Endothelial cell of umbilical vein (primary cell): ENCODE data around the gene SEPTIN5. TPM values are rescaled to one million over a fixed set of nuclear protein-coding genes. Genes with fewer than 3 reads are reported as not detected.

Experiments used
- BruUV-seq: library from RNA; stranded (reverse); fragments of 400-500 nt; replicated peaks from 2 replicates; lab custom pipeline; 2021; lab: Mats Ljungman, UMichigan
- CTCF ChIA-PET: fragments of 300-600, 350-600 bp; sonication (Branson Sonifier 250); formaldehyde crosslinking; loops from one replicate; lab custom pipeline; 2021; ENCODE audit warnings: antibody characterized with exemption, inconsistent platforms; lab: Charles Lee
- POLR2A ChIA-PET: fragments of 300-600, 350-600 bp; sonication (Branson Sonifier 250); formaldehyde crosslinking; loops from one replicate; lab custom pipeline; 2021; ENCODE audit warnings: antibody characterized with exemption, inconsistent platforms; lab: Charles Lee
- DNase-seq: peaks from one replicate; pipeline ENCODE4 v3.0.0-alpha.2; 2011; ENCODE audit warnings: low read depth, low spot score
- FAIRE-seq: peaks from 2 replicates; lab custom pipeline; 2011; peaks lifted over from hg19 to GRCh38; lab: Jason Lieb, UNC
- H2AFZ ChIP-seq: 2 replicates; pipeline ENCODE4 v1.6.0; 2012; ENCODE audit warnings: low read depth, low read length, control low read depth, inconsistent platforms
- H3K27ac ChIP-seq: 2 replicates; pipeline ENCODE4 v1.5.1; 2011; ENCODE audit warnings: low read depth, mild to moderate bottlenecking, control low read depth, low read length, moderate library complexity; ENCODE audit not compliant: insufficient read depth
- H3K27me3 ChIP-seq, 2 experiments: 2 replicates each; pipeline versions ENCODE4 v1.6.0 to v1.6.1; 2011; ENCODE audit warnings: low read length in 2 of 2, mixed read lengths in 1 of 2; ENCODE audit not compliant: control insufficient read depth in 2 of 2, insufficient read depth in 2 of 2
- H3K36me3 ChIP-seq, 2 experiments: 2 replicates in 1 of 2; 3 replicates in 1 of 2; pipeline ENCODE4 v1.5.1; 2011; ENCODE audit warnings: low read length in 2 of 2, mild to moderate bottlenecking in 1 of 2, moderate library complexity in 1 of 2; ENCODE audit not compliant: control insufficient read depth in 2 of 2, insufficient read depth in 2 of 2; ENCODE audit errors: extremely low read depth in 1 of 2
- H3K4me1 ChIP-seq: 3 replicates; pipeline ENCODE4 v1.5.1; 2011; ENCODE audit warnings: mild to moderate bottlenecking, low read length; ENCODE audit not compliant: control insufficient read depth, insufficient read depth; ENCODE audit errors: extremely low read depth
- H3K4me2 ChIP-seq: 2 replicates; pipeline ENCODE4 v1.6.1; 2011; ENCODE audit warnings: low read length, control low read depth, mixed read lengths; ENCODE audit not compliant: insufficient read depth
- H3K4me3 ChIP-seq, 3 experiments: fragments of 200-600 bp in 1 of 3; sonication (generic), shearing (Covaris generic) in 1 of 3; replicated peaks in 1 of 3; 2 replicates each; pipeline ENCODE4 v1.5.1; 2011 to 2016; ENCODE audit warnings: control low read depth in 3 of 3, low read length in 3 of 3, mild to moderate bottlenecking in 2 of 3, inconsistent platforms in 1 of 3, low read depth in 1 of 3, moderate library complexity in 1 of 3; ENCODE audit not compliant: insufficient read depth in 1 of 3
- H3K79me2 ChIP-seq: 2 replicates; pipeline ENCODE4 v1.6.0; 2012; ENCODE audit warnings: low read length, inconsistent platforms; ENCODE audit not compliant: control insufficient read depth, insufficient read depth
- H3K9ac ChIP-seq: replicated peaks from 2 replicates; pipeline ENCODE3; 2011; ENCODE audit warnings: low read length, control low read depth; ENCODE audit not compliant: insufficient read depth; ENCODE audit errors: extremely low read depth
- H3K9me1 ChIP-seq: replicated peaks from 3 replicates; pipeline ENCODE4 v1.6.0; 2011; ENCODE audit warnings: mild to moderate bottlenecking, low read length; ENCODE audit not compliant: control insufficient read depth, insufficient read depth; ENCODE audit errors: extremely low read depth
- H3K9me3 ChIP-seq: replicated peaks from 2 replicates; pipeline ENCODE4 v1.5.1; 2012; ENCODE audit warnings: low read length, inconsistent platforms; ENCODE audit not compliant: control insufficient read depth, insufficient read depth
- H4K20me1 ChIP-seq: replicated peaks from 2 replicates; pipeline ENCODE3; 2011; ENCODE audit warnings: mild to moderate bottlenecking, low read length; ENCODE audit not compliant: control insufficient read depth, insufficient read depth; ENCODE audit errors: extremely low read depth
- CTCF ChIP-seq, 2 donors: IDR thresholded peaks; 1 replicate in 1 of 2; 2 replicates in 1 of 2; pipeline ENCODE4 v1.5.1; 2011; ENCODE audit warnings: low read length in 2 of 2, mild to moderate bottlenecking in 2 of 2, moderate library complexity in 2 of 2, control low read depth in 1 of 2, inconsistent platforms in 1 of 2, low read depth in 1 of 2; ENCODE audit not compliant: insufficient read depth in 1 of 2; ENCODE audit errors: extremely low read depth in 1 of 2
- EZH2 ChIP-seq: IDR thresholded peaks from 2 replicates; pipeline ENCODE4 v1.6.1; 2012; ENCODE audit warnings: borderline replicate concordance, low read depth, mild to moderate bottlenecking, moderate library complexity, low read length, inconsistent platforms; ENCODE audit not compliant: severe bottlenecking
- FOS ChIP-seq: IDR thresholded peaks from 2 replicates; pipeline ENCODE4 v1.6.1; 2011; ENCODE audit warnings: mild to moderate bottlenecking, low read length, moderate library complexity, borderline replicate concordance; ENCODE audit not compliant: insufficient read depth
- GATA2 ChIP-seq: IDR thresholded peaks from 2 replicates; pipeline ENCODE4 v1.7.0; 2011; ENCODE audit warnings: low read depth, mild to moderate bottlenecking, moderate library complexity, mixed read lengths, low read length; ENCODE audit not compliant: insufficient read length, insufficient read depth
- JUN ChIP-seq: IDR thresholded peaks from 2 replicates; pipeline ENCODE4 v1.6.1; 2011; ENCODE audit warnings: borderline replicate concordance, low read depth; ENCODE audit not compliant: insufficient read length, insufficient read depth
- MAX ChIP-seq: IDR thresholded peaks from 2 replicates; pipeline ENCODE4 v1.6.1; 2011; ENCODE audit not compliant: insufficient read depth, insufficient read length
- MYC ChIP-seq: IDR thresholded peaks from one replicate; pipeline ENCODE4 v1.6.1; 2011; ENCODE audit warnings: mild to moderate bottlenecking, low read depth, low read length
- POLR2A ChIP-seq: IDR thresholded peaks from 2 replicates; pipeline ENCODE4 v1.6.1; 2012; ENCODE audit warnings: low read depth, mild to moderate bottlenecking, control low read depth, low read length
- POLR2AphosphoS5 ChIP-seq: IDR thresholded peaks from 2 replicates; pipeline ENCODE4 v1.6.1; 2012; ENCODE audit warnings: low read depth, mild to moderate bottlenecking, control low read depth, low read length, moderate library complexity; ENCODE audit not compliant: insufficient read depth
- dilution Hi-C: fragments of 300-500 bp; cut with MboI; formaldehyde crosslinking; loops from one replicate; pipeline ENCODE4 v1.15.0; 2019; ENCODE audit warnings: low sequenced_read_pairs; ENCODE audit not compliant: extremely low pct_ligation_motif_present
- intact Hi-C: fragments of 100-400 bp; cut with micrococcal nuclease; formaldehyde crosslinking; loops from one replicate; pipeline ENCODE4 v1.10.0; 2022
- polyA plus RNA-seq, 4 experiments: library from polyadenylated mRNA; depleted of rRNA in 3 of 4; stranded (reverse) in 3 of 4; unstranded in 1 of 4; fragments of >200 nt; gene quantifications; 2 replicates each; pipeline versions ENCODE4 v1.2.1 to v1.2.3, GENCODE V29; 2011 to 2012; ENCODE audit warnings: missing spikeins in 1 of 4
- total RNA-seq: library from RNA; stranded (reverse); gene quantifications from 2 replicates; pipeline ENCODE4 v1.2.3, GENCODE V29; 2021

Gene SEPTIN5
- total and polyA plus RNA-seq, 2 donors (not counting 3 experiments of a cell fraction or from before 2014, with no cell fraction given), result 31.1 to 35.8 TPM

- no peak for DNase-seq
- Histone ChIP-seq H3K27ac (no peak overlapping the region), H3K4me3 (peak overlapping the region; percentile 13 to 51 (median 39)), H3K36me3 (peaks cover 0 to 14% of the 10 kb centered on the region in 2 experiments), H3K79me2 (no peaks in the 10 kb centered on the region), H3K9me1 (no peaks in the 10 kb centered on the region), H3K9ac (peak overlapping the region; percentile 32), H3K4me1 (peaks cover 18% of the 10 kb centered on the region), H3K9me3 (no peaks in the 10 kb centered on the region), H3K27me3 (no peaks in the 10 kb centered on the region), H3K4me2 (peak overlapping the region; percentile 65), H2AFZ (peak overlapping the region; percentile 92), H4K20me1 (no peaks in the 10 kb centered on the region)
- no TSS peak for BruUV-seq
- dilution Hi-C loops (no loop called here), intact Hi-C loops (loop anchor here (1.0 to 10.0 kb wide), 3 partner anchors 39 to 244 kb away; partner anchors contain the start of genes CDC45 and UFD1)
- CTCF ChIA-PET, result interaction anchor here (1.3 kb wide), 1 partner anchor 39 kb away, joined by 4 read pairs; no protein-coding TSS in a partner anchor
- FAIRE-seq, result no peak
- POLR2A ChIA-PET, result no interaction called here
- TF ChIP-seq MYC, result no peak
- TF ChIP-seq POLR2AphosphoS5, result no peak
- no peak for TF ChIP-seq GATA2
Observed at GRCh38 chr22:19718456-19719049, 4.2 kb downstream of the SEPTIN5 start.

GRCh38 chr22:19719050-19719482, 4.8 kb downstream of the SEPTIN5 start:
- intact Hi-C loops, result loop anchor here (10.0 kb wide), 1 partner anchor 244 kb away; the partner anchor contains the start of genes CDC45 and UFD1
- Histone ChIP-seq H3K27ac (no peak overlapping the region), H3K9me3 (no peaks in the 10 kb centered on the region), H2AFZ (no peak overlapping the region), H3K4me1 (peaks cover 16% of the 10 kb centered on the region), H3K79me2 (no peaks in the 10 kb centered on the region), H4K20me1 (no peaks in the 10 kb centered on the region), H3K4me3 (peak overlapping the region in 1 of 3 experiments; percentile 51), H3K4me2 (no peak overlapping the region), H3K9ac (no peak overlapping the region), H3K36me3 (peaks cover 0 to 14% of the 10 kb centered on the region in 2 experiments), H3K27me3 (no peaks in the 10 kb centered on the region), H3K9me1 (no peaks in the 10 kb centered on the region)
- POLR2A ChIA-PET, result no interaction called here
- dilution Hi-C loops, result no loop called here
- no peak for TF ChIP-seq MYC
- TF ChIP-seq JUN, result no peak
- TF ChIP-seq MAX, result no peak
- TF ChIP-seq FOS, result no peak
- no peak for TF ChIP-seq EZH2
- TF ChIP-seq CTCF (IDR thresholded peaks at IDR 0.05; ENCODE audit: extremely low read depth in 1 of 2, insufficient read depth in 1 of 2, low read depth in 1 of 2, low read length in 2 of 2), result no peak
- TF ChIP-seq POLR2A, result no peak
- no peak for TF ChIP-seq POLR2AphosphoS5
- TF ChIP-seq GATA2, result no peak
- CTCF ChIA-PET, result interaction anchor here (0.9 to 2.6 kb wide), 4 partner anchors 12 to 191 kb away, joined by 3 to 16 read pairs (median 4); no protein-coding TSS in a partner anchor
- DNase-seq, result no peak
- no peak for FAIRE-seq
- BruUV-seq, result no TSS peak
